ENCODE results near the gene SARS2.
A peak's percentile ranks its signal among the peaks of the same experiment; 100 is the strongest.

Gene SARS2

DNA sequence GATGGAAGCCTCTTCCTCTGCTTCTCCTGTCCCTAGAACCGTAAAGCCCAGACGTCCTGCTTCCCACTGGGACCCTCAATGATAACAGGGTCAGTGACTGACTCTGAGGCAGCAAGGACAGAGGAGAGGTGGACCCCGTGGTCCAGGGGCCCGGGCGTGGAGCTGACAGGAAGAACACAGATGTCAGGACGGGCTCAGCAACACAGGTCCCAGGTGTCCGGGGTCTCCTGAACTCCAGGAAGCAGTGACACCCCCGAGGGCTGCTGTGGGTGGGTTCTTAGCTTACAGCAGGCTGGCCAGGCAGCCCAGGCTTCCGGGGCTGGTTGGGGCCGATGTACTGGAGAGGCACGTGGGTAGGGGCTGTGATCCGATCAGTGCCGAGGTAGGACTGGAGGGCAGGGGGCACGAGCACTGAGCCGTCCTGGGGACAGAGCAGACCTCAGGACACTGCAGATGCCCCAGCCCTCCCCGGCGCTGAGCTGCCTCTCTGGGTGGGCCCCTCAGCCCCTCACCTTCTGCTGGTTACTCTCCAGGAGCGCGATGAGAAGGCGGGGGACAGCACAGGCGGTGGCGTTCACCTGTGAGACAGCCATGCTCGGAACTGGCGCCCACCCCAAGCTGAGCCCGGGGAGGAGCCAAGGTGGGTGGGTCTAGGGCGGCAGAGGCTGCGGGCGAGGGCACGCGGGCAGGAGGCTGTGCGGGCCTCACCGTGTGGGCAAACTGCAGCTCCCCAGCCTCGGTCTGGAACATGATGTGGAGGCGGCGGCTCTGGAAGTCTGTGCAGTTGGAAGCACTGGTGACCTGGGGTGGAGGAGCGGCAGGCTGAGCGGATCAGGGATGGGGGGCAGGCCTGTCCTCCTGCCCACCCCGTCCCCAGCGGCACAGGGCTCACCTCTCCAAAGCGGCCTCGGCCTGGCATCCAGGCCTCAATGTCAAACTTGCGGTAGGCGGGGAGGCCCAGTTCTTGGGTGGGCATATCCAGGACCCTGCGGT lies 14.9 kb downstream of the SARS2 start:
- no peak for DNase-seq

DNA sequence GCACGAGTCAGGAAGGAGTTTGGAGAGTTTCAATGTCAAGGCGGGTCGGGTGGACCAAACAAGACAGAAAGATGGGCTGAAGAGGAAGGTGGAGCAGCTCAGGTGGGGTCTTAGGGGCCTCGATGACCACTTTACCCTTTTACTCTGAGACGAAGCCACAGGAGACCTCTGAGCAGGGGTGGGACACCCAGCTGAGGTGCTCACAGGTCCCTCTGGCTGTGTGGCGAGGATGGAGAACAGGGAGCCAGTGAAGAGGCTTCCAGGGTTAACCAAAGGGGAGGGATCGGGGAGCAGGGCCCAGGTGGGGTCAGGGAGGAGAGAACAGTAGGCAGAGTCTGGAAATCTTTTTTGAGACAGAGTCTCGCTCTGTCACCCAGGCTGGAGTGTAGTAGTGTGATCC lies 16.6 kb downstream of the SARS2 start:
- DNase-seq = no peak

DNA sequence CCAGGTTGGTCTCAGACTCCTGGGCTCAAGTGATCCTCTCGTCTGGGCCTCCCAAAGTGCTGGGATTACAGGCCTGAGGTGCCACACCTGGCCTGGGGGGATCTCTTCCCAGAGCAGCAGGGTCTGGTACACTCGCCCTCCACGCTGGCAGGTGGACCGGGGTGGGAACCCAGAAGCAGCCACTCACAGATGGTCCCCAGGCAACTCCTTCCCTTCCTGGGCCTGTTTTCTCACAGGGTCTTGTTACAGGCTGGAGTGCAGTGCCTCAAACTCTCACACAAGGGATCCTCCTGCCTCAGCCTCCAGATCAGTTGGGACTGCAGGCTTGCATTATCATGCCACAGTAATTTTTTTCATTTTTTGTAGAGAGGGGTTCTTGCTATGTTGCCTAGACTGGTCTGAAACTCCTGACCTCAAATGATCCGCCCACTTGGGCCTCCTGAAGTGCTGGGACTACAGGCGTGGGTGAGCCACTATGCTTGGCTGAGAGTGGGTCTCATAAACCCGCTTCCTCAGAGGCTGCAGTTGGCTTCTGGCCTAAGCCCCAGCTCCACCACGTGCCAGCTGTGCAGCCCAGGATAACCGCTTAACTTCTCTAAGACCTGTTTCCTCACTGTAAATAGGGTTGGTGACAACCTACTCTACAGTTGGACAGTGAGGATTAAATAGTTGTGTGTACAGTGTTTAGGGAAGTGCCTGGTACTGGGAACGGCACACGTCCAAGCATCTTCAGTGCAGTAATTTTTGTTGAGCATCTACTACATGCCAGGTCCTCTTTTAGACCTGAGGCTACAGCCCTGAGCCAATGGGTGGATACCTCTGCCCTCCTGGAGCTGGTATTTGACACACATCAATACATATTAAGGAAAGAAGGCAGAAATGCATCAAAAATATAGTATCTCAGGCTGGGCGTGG lies 17.7 kb downstream of the SARS2 start:
- no peak for DNase-seq

DNA sequence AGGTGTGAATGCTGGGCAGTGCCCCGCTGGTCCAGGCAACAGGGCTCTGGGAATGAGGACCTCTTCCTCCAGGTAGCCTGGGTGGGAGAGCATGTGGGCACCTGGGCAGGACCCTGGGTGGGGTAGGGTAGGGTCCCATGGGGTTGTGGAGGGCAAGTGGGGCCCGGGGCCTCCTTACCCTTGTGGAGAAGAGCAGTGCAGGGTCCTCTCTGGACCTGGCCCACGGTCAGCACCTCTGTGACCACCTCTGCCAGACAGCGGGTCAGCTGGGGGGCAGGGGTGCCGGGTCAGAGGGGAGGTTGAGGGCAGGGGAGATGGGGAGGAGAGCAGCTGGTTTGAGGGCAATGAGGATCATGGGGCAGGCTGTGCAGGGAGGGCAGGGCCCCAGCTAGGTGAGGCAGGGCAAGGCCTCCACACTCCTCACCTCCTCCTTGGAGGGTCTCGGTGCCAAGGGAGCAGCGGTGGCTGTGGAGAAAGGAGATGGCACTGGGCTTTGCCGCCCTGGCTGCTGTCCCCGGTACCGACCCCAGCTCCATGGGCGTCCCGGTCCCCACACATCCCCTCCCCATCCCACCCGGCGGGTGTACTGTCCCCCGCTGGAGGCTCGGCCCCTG lies 19.1 kb downstream of the SARS2 start:
- no peak for DNase-seq

DNA sequence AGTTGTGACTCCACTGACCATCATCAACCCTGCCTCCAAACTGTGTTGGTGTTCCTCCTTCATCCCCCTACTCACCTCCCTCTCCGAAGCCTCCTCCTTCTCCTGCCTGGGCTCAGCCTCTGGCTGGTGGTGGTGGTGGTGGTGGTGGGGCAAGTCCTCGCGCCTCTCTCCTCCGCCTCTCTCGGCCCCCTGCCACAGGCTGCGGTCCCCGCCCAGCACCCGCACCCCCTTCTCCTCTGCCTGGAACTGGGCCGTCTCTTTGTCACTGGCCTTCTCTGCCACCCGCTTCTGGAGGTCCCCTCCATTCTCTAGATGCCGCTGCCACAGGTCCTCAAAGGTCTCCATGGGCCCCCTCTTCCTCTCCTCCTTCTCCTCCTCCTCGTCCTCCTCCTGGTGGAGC lies 20.1 kb downstream of the SARS2 start:
- DNase-seq = no peak

- no peak for DNase-seq
Observed at GRCh38 chr19:38908911-38909310, 21.7 kb downstream of the SARS2 start.

DNA sequence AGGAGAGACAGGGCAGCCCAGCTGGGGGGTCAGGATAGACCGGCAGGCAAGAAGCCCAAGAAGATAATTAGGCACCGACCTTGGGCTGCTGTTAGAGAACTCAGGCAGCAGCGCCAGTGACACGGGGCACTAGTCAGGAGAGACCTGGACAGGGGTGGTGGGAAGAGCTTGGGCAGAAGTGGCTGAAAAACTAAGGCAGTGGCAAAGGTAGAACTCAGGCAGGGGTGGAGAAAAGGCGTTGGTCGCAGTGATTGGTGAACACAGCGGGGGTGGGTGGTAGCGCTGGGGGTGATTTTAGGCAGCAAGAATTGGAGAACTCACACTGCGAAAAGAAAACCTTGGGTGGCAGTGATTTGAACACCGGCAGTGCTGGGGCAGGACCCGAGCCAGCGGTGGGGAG lies 22.9 kb downstream of the SARS2 start:
- no peak for DNase-seq

DNA sequence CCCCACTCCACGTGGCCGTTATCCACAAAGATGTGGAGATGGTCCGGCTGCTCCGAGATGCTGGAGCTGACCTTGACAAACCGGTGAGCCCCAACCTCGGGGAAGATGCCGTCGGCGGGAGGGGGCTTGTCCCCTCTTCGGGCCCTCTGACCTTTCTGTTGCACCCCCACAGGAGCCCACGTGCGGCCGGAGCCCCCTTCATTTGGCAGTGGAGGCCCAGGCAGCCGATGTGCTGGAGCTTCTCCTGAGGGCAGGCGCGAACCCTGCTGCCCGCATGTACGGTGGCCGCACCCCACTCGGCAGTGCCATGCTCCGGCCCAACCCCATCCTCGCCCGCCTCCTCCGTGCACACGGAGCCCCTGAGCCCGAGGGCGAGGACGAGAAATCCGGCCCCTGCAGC lies 23.3 kb downstream of the SARS2 start:
- no peak for DNase-seq

DNA sequence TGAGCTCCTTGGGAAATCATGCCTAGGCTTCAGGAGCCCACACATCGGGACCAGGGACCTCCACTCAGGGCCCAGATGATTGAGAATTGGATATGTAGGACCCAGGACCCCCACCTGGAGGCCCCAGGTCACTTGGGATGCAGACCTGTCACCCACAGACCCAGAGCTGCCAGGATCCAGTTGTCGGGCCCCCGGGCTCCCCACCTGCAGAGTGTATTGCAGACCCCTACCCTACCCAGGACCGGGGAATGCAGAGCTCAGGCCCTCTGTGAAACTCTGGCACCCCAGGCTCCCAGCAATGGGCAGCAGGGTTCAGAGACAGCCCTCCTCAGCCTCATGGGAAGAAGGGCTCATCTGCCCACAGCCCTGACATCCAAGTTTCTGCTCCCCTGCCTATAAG lies 24.9 kb downstream of the SARS2 start:
- DNase-seq = no peak

GRCh38 chr19:38904581-38905539 lies 25.7 kb downstream of the SARS2 start:
- no peak for DNase-seq

DNA sequence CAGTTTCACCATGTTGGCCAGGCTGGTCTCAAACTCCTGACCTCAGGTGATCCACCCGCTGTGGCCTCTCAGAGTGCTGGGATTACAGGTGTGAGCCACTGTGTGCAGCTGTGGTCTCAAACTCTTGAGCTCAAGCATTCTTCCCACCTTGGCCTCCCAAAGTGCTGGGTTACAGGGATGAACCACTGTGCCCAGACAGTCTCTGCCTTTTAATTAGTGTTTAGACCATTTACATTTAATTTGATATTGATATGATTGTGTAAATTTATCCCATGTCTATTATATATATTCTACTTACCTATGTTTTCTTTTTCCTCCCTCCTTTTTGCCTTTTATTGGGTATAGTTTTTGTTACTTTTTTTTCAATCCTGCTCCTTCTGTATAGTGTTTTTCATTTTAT lies 28.9 kb downstream of the SARS2 start:
- DNase-seq = no peak

- no peak for DNase-seq
Observed at GRCh38 chr19:38900743-38901190, 29.8 kb downstream of the SARS2 start.

DNA sequence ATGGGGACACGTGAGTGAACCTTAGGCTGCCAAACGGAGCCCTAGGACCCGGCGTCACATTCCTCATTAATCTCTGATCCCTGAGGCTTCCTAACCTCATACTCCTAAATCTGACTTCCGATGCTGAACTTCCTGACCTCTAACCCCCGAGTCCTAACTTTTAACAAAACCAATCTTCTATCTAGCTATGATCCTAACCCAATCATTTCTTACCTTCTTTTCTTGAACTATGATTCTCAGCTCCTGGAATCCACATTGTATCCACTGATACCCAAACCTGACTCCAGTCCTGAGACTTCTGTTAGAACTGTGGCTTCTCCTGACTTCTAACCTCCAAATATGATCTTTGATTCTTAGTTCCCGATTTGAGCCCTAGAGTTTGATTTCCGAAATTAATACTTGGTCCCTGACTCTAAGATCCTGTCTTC lies 30.3 kb downstream of the SARS2 start:
- no peak for DNase-seq

DNA sequence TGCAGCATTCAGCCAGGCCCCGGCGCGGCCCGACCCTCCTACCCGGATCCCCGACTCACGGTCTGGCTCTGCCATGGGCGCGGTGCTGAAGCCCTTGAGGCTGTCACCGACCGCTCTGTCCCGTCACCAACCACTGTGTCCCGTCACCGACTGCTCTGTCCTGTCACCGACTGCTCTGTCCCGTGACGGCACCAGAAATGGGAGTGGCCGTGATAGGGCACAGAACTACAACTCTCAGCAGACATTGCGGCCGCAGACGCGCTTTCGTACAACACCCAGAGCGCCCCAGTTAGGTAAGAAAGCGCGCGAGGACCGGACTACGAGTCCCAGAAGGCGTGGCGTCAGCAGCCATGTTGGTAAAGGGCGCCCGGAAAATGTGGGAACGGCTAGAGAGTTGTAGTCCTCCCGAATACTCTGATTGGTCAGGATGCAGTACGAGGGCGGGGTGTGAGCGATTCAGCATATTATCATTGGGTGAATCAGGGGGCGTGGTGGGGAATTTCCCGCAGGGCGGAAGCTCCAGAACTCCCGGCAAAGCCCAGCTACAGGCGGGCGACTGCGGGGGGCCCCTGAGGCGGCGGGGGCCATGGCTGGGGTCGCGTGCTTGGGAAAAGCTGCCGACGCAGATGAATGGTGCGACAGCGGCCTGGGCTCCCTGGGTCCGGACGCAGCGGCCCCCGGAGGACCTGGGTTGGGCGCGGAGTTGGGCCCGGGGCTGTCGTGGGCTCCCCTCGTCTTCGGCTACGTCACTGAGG lies 30.9 kb downstream of the SARS2 start, which contains the start of the genes NFKBIB and SIRT2:
TSS of gene NFKBIB (plus strand) at position 523 of the 755 bp plus-strand sequence. CDS start at position 587, 64 bp downstream.
TSS of gene SIRT2 (minus strand) at position 172 of the 755 bp plus-strand sequence. CDS start at position 75, 97 bp downstream.
- peak; percentile 100 for DNase-seq

DNA sequence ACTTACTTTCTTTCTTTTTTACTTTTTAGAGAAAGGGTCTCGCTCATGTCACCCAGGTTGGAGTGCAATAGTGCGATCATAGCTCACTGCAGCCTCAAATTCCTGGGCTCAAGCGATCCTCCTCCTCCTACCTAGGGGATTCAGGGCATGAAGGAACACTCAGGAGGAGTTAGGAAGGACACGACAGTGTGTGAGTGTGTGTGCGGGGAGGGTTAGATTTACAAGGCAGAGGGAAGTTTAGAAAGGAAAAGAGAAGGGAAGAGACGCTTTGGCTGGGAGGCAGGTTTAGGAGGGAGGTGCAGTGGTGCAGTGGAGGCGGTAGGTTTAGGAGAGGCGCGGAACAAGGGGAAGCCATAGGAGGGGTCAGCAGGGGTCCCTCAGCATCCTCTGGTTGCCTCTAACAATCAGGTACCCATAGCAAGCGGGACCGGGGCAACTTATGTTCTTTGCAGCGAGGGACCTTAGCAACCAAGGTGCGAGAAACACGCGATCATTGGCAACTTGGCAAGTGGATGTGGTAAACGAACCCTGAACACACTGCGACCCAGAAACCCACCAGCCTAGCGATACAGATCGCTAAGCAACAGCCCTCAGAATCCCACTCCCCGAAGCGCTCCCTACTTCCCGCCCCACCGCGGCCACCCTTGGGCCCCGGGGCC lies 31.6 kb downstream of the SARS2 start:
- DNase-seq = no peak

GRCh38 chr19:38894968-38895367 lies 35.6 kb downstream of the SARS2 start:
- no peak for DNase-seq

- DNase-seq = no peak
Observed at GRCh38 chr19:38893341-38893771, 37.2 kb downstream of the SARS2 start.

DNA sequence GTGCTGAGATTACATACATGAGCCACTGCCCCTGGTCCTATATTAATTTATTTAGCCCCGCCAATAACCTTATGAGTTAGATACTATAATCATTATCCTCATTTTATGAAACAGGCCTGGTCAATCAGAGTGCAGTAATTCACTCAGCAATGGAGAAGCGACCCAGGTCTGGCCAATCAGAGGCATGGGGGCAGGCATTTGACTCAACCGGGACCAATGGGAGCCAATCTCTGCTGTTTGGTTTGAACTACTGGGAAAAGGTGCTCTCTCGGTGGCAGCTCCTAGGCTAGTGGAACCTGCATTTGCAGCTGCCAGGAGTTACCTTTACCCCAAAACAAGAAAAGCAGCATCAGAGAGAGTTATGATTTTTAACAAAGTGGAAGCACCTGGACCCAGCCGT lies 37.7 kb downstream of the SARS2 start:
- no peak for DNase-seq

DNA sequence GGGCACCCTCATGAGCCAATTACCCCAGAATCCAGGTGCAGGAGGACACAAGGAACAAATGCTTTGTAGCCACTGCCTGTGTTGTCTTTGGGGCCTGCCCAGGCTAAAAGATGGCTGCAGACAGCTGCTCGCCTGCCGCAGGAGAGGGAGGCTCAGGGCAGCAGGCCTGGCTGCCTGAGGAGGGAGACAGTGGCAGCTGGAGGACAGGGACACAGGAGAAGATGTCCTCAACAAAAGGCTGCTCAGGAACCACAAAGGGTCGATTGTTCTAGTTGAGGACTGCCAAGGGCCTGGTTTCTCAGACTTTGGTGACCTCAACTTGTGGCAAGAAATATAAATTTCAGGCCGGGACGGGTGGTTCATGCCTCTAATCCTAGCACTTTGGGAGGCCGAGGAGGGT lies 38.8 kb downstream of the SARS2 start:
- DNase-seq = no peak

GRCh38 chr19:38890686-38891085 lies 39.9 kb downstream of the SARS2 start:
- DNase-seq = no peak

All from CD4-positive, alpha-beta T cell treated with Interleukin-21 for 1 hour (primary cell).